ENCODE measurements around the gene CDKN2B-AS1. TPM values are rescaled to one million over a fixed set of nuclear protein-coding genes. Genes with fewer than 3 reads are reported as not detected.

Gene CDKN2B-AS1
- polyA plus RNA-seq, 4 donors, result 0.08 to 0.11 TPM; not detected in 2

DNA sequence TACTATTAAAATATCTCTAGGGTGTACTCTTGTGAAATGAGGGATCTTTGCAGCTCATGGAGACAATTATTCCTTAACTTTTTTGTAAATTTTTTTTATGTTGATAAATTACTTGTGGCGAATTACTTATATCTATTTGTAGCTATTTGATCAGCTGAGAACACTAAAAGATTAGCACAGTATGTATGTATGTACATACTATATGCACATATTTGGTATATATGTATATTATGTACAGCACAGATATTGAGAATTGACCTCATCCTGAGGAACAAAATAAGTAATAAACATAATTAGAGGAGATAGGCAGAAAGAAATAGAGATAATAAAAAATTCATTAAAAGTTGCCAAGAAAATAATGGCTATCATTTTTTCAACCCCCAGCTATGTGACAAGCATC, 12.2 kb upstream of the CDKN2B-AS1 start:
- DNase-seq (ENCODE audit: low read depth in 4 of 4, low spot score in 3 of 4), result no peak

DNA sequence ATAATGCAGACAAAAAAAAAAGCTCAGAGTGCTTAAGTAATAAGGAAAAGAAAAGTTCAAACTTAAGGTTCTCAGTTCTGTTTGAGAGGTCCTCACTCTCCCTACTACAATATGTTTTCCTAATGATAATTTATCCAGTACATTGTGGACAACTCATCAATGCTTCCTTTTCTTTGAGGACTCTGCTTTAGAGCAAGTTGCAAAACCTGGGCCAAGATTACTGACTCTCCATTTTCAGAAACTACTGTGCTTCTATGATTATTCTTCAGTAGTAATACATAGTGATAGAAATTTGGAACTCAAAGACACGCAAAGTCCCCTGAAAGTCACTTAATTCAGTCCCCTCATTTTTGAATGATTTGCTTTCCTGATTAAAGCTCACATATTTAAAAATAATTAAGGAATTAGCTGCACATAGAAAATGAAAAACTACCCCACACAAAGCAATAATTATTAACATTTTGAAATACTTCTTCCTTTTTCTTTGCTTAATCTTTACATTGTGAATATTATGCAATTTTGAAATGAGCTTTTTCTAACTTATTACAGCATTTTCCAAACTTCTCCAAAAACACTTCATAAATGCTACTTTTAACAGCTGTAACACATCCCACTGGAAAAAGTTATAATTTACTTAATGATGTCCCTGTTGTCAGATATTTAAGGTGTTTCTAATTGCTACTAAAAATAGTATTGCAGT, 11.6 kb upstream of the CDKN2B-AS1 start:
- DNase-seq (ENCODE audit: low read depth in 4 of 4, low spot score in 3 of 4), result no peak

DNA sequence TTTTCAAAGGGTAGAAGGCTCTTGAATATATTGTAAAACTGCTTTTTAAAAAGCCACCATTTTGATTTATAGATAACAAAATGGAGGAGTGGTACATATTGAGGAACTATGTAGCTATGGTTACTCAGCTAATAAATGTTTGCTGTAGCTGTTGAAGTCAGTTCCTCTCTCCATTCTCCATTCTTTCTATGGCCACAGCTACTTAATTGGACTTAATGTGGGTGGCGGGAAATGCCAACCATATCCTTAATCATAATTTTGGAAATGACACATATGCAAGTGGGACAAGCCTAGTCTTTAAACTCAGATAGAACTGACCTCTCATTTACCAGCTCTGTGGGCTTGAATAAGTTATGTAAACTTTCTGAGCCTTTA, 11.0 kb upstream of the CDKN2B-AS1 start:
- DNase-seq (ENCODE audit: low read depth in 4 of 4, low spot score in 3 of 4), result no peak

DNA sequence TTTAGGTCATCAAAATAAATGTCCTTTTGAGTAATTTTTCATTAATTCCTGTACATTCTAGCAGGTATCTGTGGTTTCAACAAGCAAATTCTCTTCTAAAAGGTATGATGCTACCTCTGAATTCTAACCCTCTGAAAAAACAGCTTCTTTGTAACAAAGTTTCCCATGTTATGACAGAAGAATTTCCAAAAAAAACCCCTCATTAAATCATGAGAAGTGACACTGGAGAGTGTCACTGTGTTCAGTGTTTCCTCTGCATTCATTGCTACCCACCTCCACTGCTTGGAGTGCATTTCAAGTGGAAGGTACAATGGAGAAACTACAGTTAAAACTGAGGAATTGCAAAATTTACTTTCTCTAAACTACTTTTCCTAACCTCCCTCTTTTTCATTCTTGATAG, 10.5 kb upstream of the CDKN2B-AS1 start:
- DNase-seq (ENCODE audit: low read depth in 4 of 4, low spot score in 3 of 4), result no peak

DNA sequence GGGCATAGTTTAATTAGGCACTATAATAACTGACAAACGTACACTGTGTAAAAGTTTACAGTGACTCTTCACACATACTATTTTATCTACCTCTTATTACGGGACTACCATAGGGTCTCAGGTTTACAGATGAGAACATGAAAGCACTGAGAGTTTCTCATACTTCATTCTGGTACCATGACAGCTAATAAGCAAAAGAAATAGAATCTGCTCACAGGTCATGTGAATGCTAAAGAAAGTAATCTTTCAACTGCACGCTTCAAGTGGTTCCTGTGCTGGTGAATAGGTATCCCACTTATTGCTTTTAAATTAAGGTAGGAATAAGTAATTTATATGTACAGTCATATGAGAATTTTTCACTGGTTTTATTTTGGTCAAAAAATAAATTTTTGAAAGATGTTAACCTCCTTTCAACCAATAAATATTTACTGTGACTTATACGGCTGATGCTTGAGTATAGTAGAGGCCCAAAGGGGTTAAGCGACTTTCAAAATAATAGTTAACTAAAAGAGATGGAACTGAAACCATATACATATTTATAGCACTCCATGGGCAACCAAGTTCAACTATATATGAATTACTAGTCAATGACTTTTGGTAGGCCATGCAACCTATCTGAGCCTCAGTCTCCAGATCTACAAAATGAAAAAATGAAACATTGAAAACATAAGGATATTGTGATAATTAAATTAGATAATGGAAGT, 8.5 kb upstream of the CDKN2B-AS1 start:
- DNase-seq (ENCODE audit: low read depth in 4 of 4, low spot score in 3 of 4), result no peak

DNA sequence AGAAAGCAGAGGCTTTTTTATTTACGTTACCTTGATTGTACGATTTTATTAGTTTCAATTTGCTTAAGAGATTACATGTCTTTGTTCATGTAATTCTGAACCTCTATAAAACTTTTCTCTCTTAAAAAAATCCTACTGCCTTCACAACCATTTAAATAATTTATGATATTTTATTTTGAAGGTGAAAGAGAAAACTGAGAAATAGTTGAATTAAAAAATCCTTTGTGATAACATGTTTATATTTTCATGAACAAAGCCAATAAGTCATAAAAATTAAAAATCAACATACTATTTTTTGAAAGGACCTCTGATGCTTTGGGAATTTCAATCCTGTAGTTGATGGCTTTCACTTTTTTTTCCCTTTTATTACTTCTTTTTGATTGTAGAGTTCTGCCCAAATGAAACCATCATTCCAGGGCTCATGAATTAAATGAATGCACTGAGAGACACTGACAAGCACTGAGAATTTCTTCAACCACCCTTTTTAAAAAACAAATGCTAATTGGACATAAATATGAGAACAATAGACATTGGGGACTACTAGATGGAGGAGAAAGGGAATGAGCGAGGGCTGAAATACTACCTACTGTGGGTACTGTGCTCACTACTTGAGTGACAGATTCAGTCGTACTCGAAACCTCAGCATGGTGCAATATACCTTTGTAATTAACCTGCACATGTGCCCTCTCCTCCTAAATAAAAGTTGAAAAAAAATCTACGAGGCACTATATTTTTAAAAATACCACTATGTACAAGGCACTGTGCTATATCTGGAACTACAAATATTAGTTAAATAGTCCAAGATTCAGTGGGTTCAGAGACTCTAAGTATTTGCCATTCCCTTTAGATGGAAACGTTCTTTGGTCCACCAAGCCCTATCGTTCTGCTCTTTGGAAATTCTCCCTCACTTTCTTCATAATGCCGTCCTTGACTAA, 6.3 kb upstream of the CDKN2B-AS1 start:
- no peak for DNase-seq (ENCODE audit: low read depth in 4 of 4, low spot score in 3 of 4)

DNA sequence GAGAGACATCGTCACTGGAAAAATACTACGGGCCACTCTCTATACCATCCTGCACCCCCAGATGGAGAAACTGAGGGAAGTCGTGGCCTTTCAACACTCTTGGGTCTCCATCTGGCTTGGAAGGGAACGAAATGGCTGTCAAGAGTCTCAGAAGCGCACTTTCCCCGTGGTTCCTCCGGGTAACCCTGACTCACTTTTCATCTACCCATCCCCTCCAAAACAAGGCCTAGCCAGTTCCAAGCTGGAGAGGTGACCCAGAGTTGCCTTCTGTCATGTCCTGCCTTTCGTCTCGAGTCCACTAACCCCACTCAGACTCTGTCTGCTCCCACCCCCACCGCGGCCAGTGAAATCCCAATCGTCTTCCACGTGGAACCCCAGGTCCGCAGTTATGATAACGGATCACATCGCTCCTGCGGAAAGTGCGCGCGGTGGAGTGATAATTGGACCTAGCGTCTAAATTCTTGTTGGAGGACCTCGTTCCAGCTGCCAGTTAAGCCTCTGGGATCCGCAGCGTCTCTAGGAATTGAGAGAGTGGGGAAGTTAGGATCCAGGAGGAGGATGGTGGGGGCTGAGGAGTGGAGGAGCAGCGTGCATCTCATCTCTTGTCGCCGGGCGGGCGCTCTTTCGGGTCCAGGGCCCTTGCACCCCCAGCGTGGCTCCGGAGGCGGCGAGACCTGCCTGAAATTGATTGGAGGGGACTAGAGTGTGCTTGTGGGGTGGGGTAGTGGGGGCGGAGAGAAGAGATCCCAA, 5.0 kb upstream of the CDKN2B-AS1 start:
- DNase-seq (ENCODE audit: low read depth in 4 of 4, low spot score in 3 of 4), result no peak

DNA sequence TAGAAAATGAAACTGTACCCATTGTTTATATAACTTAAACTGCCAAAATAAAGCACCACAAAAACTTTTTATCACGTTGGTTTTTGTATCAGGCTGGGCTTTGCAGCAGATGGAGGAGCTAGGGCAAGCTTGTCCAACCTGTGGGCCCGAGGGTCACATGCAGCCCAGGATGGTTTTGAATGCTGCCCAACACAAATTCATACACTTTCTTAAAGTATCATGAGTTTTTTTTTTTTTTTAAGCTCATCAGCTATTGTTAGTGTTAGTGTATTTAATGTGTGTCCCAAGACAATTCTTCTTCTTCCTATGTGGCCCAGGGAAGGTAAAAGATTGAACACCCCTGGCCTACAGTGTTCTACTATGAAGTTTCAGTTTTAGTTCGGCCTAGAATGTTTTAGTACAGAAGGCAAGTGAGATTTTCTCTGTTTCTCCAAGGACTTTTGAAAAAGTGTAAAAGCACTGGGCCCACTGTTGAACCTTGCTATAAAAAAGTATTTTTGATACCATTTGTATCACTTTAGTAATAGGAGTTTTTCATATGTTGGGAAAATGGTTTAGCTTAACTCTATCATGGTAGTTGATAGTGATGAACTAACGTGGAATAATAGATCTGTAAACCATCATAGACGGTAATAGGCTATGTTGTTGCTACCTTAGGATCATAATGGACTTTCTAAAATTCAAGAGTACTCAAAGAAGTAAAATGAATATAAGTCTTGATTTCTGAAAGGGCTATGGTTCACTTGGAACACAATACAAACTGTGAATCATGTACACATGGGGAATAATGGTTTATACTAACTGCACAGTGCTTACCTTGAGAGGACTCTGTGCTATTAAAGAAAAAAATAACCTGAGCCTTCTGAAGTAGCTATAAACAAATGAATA, 3.3 kb upstream of the CDKN2B-AS1 start:
- DNase-seq (ENCODE audit: low read depth in 4 of 4, low spot score in 3 of 4), result no peak

DNA sequence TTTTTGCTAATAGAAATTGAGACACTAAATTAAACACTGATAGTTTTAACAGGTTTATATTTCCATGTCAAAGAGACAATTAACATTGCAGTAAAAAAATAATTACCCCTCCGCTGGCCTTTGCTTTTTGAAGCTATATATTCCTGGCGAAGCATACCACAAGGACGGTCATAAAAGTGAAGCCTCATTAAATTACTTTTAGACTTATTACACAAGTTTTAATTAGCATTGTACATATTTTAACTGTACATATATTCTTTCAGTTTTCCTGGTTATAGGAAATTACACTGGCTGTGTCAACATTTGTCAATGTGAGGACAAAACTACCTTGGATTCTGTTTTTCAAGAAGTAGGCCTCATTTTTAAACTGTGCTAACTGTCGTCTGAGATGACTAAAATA, 1.6 kb upstream of the CDKN2B-AS1 start:
- DNase-seq (ENCODE audit: low read depth in 4 of 4, low spot score in 3 of 4), result no peak

DNA sequence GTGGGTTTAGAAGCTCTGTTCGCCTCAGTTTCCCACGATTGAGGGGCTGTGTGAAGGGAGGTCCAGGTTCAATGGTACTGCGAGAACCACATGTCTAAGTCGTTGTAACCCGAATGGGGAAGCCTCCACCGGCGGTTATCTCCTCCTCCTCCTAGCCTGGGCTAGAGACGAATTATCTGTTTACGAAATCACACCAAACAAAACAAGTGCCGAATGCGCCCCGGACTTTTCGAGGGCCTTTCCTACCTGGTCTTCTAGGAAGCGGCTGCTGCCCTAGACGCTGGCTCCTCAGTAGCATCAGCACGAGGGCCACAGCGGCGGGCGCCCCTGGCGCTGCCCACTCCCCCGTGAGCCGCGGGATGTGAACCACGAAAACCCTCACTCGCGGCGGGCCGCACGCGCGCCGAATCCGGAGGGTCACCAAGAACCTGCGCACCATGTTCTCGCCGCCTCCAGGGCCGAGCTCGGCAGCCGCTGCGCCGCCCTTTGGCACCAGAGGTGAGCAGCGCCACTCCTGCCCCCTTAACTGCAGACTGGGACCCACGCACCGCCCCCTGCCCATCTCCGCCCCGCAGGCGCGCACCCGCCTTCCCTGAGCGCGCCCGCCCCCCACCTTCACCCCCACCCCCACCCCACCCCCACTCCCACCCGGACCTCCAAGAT, 567 bp upstream of the CDKN2B-AS1 start, which contains the start of gene CDKN2A:
Gene CDKN2A, minus strand, starts transcription at position 500 of the 663 bp plus-strand sequence.
- DNase-seq (ENCODE audit: low read depth in 4 of 4, low spot score in 3 of 4), result no peak

DNA sequence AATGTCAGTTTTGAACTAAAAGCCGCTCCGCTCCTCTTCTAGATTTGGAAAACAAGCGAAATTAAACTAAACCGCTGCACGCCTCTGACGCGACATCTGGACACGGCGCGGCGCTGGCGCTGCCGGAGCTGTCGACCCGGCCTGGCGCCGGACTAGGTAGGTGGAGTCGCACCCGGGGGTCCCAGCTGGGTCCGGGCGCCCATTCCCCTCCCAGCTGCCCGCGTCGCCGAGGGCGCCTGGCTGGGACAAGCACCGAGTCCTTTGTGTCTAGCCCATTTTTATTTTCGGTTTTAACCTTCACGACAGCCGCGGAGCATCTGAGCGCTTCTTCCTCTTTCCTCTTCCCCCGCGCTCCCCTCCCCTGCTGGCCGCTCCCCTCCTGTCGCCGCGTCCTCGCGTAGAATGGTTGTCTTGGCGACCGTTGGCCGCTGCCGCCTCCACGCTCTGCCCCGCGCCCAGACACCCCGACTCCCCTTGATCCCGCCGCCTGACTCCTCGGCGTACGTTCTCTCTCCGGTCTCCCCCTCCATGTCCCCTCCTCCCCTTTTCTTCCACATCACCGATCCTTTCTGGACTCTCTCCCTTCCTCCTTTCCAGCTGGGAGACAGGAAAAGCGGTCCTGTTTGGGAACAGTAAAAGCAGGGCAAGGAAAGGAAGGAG, 545 bp downstream of the CDKN2B-AS1 start:
- DNase-seq (ENCODE audit: low read depth in 4 of 4, low spot score in 3 of 4), result no peak

DNA sequence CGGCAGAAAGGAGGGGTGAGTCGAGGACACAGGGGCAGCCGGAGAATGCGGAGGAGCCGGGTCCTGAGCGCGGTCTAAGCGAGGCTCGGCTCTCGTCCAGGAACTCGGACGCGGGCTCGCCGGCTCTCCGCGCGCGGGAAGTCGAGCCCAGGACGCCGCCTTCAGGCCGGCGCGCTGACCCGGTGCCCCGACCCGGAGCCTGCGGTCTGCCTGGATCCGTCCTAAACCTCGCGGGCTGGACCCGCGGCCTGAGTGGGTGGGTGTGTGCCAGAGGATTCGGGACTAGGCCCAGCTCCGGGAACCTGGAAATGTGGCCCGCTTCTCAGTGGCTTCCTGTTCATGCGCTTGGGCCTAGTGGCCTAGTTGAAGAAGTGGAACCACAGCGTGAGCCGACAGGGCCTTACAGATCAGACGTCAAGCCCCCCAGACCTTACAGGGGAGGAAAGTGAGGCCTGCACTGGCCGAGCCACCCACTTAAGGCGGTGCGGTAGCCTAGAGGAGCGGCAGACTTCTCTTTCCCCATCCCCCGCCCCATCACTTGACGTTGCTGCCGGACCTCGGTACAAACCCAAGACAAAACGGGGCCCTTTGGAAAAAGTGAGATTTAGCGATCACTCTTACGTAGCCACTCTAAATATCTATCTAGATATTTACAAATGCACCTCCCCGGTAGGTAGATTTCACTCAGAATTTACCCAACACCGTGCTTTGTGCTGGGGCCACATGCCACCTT, 1.2 kb downstream of the CDKN2B-AS1 start:
- no peak for DNase-seq (ENCODE audit: low read depth in 4 of 4, low spot score in 3 of 4)

DNA sequence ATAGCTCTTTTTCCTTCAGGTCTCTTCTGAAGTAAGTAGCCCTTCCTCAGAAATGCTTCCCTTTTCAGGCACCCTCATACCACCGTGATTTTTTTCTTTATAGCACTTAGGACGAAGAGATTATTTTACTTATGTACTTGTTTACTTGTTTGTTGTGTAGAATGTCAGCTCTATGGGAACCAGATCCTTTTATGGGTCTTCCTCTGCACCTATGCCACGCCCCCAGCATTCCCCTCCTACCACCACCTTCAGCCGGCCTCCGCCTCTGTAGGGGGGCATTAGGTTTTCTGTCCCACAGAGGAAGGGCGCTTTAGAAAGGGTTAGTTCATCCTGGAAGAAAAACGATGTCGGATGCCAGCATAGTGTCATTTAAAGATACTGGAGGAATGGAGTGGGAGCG, 1.8 kb downstream of the CDKN2B-AS1 start:
- DNase-seq (ENCODE audit: low read depth in 4 of 4, low spot score in 3 of 4), result no peak

DNA sequence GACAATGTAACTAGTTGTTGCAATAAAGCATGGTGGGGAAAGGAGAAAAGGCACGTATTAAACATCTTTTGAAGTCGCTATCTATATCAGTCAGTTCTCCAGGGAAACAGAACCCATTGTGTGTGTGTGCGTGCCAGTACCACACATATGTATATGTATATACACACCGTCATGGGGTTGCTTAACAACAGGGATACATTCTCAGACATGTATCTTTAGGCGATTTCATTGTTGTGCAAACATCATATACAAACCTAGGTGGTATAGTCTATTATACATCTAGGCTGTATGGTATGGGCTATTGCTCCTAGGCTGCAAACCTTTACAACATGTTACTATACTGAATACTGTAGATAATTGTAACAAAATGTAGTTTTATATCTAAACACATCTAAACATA, 2.3 kb downstream of the CDKN2B-AS1 start:
- DNase-seq (ENCODE audit: low read depth in 4 of 4, low spot score in 3 of 4), result no peak

DNA sequence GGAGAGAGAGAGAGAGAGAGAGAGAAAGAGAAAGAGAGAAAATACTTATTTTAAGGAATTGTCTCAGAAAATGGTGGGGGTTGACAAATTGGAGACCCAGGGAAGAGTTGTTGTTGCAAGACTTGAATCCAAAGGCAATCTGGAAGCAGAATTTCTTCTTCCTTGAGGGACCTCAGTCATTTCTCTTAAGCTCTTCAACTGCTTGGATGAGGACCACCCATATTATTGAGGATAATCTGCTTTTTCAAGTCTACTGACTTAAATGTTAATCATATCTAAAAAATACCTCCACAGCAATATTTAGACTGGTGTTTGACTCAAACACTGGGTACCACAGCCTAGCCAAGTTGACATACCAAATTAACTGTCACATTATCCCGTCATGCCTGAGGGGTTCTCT, 2.9 kb downstream of the CDKN2B-AS1 start:
- no peak for DNase-seq (ENCODE audit: low read depth in 4 of 4, low spot score in 3 of 4)

DNA sequence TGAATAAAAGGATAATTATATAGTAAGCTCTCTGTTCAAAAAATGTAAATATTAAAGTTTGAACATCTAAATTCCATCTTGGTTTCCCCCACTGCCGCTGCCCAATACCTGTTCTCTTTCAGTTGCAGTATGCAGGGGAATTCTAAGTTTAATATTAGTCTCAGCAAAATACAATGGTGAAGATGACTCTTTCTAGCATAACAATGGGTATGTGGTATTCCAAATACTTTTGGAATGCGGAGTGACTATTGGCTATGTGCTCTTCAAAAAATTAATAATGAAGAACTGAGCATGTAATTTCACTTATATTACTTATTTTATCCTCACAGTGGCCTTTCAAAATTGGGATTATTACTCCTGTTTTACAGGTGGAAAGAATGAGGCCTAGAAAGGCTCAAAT, 3.4 kb downstream of the CDKN2B-AS1 start:
- no peak for DNase-seq (ENCODE audit: low read depth in 4 of 4, low spot score in 3 of 4)

DNA sequence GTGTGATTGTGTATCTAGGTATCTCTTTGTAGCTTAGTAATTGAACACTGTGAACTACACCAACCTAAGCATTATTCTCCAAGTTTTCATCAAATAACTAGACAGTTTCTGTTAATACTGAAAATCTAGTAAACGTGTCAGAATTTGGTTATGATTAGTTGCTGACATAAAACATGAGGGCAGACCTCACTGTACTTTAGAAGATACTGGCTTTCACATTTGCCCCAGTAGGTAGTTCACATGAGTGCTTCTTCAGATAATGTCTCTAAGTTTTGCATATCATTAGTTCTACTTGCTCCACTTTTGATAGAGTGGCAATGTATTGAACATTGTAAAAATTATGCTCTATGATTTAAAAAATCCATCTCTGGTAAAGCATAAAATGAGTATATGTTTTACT, 7.4 kb downstream of the CDKN2B-AS1 start:
- DNase-seq (ENCODE audit: low read depth in 4 of 4, low spot score in 3 of 4), result no peak
